GM13977 (cell line): Measurements from ENCODE around the gene HOXB6.

Experiments
- DNase-seq: peaks from one replicate; pipeline ENCODE4 v3.0.0; 2012; ENCODE audit warnings: low spot score
- in situ Hi-C: fragments of 300-500 bp; cut with MboI; formaldehyde crosslinking; loops from one replicate; pipeline ENCODE4 v1.12.0; 2022; ENCODE audit warnings: low sequenced_read_pairs, low pct_unique_long_range_greater_than_20kb, mixed read lengths, inconsistent platforms; ENCODE audit not compliant: unreplicated experiment
- TF ChIP-seq, protein P1 (sequence below): IDR thresholded peaks from 2 replicates; pipeline ENCODE4 v1.5.1; 2012; ENCODE audit warnings: mild to moderate bottlenecking, control low read depth; ENCODE audit not compliant: insufficient read depth; ENCODE audit errors: extremely low read depth, missing control alignments

HOXB6 gene

DNA sequence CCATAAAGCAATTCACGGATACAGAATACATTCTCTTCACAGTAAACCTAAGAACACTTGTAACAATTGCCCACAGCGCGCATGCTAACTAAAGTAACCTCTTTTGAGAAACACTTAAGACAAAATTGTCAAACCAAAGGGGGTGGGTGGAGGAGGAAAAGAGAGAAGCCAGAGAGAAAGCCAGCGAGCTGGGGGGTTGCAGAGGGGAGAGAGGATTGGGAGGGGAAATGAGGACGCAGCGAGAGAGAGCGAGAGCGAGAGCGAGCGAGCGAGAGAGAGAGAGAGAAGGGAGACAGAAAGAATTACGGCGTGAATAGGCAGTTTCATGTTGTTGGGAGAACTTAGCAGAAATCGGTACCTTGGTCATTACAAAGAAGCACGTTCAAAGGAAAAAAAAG is 7.7 kb upstream of the HOXB6 start:
- in situ Hi-C loops: loop anchor here (10.0 kb wide), 1 partner anchor 112 kb away; the partner anchor contains the start of genes HOXB13, PRAC1 and PRAC2
- no peak for DNase-seq
- TF ChIP-seq, protein P1, sequence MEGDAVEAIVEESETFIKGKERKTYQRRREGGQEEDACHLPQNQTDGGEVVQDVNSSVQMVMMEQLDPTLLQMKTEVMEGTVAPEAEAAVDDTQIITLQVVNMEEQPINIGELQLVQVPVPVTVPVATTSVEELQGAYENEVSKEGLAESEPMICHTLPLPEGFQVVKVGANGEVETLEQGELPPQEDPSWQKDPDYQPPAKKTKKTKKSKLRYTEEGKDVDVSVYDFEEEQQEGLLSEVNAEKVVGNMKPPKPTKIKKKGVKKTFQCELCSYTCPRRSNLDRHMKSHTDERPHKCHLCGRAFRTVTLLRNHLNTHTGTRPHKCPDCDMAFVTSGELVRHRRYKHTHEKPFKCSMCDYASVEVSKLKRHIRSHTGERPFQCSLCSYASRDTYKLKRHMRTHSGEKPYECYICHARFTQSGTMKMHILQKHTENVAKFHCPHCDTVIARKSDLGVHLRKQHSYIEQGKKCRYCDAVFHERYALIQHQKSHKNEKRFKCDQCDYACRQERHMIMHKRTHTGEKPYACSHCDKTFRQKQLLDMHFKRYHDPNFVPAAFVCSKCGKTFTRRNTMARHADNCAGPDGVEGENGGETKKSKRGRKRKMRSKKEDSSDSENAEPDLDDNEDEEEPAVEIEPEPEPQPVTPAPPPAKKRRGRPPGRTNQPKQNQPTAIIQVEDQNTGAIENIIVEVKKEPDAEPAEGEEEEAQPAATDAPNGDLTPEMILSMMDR: no peak

DNA sequence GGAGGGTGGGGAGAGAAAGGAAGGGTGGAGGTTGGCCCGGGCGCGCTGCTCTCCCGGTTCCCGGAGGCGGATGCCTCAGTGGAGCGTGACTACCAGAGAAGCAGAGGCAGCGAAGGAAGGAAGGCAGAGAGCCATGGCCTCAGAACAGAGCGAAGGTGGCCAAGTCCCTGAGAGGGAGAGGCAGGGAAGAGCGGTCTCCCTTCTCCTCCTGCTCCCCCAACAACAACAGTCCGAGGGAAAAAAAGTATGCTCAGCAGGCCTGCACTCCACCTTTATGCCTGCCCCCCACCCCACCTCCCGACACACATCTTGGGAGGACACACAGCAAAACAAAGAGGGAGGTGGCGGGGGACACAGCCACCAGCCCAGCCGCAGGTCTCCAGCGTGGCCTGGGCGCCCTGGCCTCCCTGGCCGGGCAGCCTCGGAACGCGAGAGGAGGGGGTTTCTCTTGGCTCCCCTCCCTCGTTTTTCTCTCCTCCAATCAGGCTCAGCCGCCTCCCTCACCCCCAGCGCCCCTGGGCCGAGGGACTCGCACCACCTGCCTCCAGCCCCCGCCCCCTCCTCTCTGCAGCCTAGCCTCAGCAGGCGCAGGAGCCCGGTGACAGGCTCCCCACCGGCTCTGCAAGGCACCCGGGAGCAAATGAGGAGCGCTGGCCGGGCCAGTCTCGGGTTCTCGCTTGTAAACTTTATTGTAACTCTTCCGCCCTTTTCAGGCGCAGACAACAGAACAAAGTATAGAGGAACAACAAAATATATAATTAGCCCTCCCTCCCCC is 7.1 kb upstream of the HOXB6 start:
- in situ Hi-C loops: loop anchor here (10.0 kb wide), 1 partner anchor 113 kb away; the partner anchor contains the start of genes HOXB13, PRAC1 and PRAC2
- DNase-seq: peak; percentile 56

DNA sequence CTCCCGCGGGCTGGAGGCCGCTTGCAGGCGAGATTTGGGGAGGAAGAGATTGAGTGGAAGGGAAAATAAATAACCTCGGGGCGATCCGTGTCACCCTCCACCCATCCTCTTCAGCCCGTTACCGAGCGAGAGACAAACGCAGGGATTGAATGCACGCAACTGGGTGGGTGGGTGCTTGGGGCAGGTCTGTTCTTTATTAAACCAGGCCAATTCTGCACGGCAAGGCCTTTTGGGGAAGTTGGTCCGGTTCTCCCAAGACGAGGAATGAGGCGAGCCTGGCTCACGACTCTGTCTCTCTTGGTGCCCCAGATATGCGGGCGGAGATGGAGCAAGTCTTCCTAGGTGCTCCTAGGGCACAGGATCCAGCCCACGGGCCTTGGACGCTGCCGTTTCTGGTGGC is 6.4 kb upstream of the HOXB6 start:
- in situ Hi-C loops: loop anchor here (10.0 kb wide), 1 partner anchor 114 kb away; the partner anchor contains the start of genes HOXB13, PRAC1 and PRAC2
- TF ChIP-seq, protein P1: no peak
- no peak for DNase-seq

More for the DNA sequence above, 7.1 kb upstream of the HOXB6 start:
- TF ChIP-seq, protein P1: no peak

DNA sequence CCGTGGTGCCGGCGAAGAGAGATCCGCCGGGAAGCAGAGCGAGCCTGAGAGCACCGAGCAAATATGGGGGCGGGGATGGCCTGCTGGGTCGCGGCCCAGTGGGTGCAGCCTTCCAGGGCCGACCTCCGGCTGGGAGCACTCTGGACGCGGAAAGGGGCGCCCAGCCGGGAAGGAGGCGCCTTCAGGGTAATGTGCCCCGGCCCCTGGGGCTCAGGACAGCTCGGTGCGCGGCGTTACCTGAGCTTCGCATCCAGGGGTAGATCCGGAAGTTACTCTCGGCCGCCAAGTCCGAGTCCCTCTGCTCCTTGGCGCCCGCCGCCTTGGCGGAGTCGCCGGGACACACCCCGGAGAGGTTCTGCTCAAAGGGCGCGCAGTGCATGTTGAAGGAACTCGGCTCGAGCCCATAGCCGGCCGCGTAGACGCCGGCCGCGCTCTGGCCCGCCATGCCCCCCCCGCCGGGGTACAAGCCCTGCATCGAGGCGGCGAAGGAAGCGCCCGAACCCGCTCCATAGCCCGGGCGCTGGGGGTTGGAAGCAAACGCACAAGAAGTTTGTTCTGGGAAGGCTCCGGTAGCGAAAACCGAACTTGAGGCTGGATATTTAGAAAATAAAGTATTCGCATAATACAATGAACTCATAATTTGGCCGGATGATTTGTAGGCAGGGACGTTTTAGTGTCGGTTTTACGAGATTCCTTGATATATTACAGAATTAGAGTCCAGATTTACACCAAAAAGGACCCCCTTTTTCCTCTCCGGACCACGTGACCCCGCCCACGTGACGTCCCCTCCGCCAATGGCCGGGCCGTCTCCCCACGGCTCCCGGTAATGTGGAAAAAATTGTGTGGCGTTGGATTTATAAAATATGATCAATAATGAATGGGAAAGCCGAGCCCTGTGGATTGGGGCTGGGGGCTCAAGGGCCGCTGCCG is 5.8 kb upstream of the HOXB6 start, which contains the start of gene HOXB7:
HOXB7 (minus strand) TSS at position 736 of the 930 bp plus-strand sequence; CDS start at position 637, 99 bp downstream.
- in situ Hi-C loops: loop anchor here (10.0 kb wide), 1 partner anchor 114 kb away; the partner anchor contains the start of genes HOXB13, PRAC1 and PRAC2
- TF ChIP-seq, protein P1: no peak
- peak; percentile 89 for DNase-seq

DNA sequence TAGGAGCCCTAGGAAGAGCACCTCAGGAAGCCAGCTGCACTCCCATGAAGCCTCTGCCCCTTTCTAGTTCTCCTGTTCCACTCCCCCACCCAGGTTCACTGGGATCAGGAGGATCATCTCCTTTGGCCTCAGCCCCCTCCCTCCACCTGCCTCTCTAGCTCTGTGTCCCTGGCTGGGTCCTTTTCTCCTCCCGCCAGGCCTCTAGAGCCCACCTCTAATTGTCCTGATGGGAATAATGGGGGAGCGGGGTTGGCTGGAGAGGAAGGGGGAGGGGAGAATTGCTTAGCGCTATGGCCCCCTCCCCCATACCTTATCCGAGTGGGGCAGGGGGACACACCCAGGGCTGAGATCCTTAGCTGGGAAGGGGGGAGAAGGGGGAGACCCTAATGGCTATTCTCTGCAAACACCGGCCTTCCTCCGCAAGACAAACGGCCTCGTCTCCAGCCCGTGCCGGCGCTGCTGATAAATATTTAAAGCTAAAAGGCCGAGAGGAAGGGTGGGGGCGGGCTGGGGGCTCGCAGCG is 5.0 kb upstream of the HOXB6 start:
- DNase-seq: no peak
- TF ChIP-seq, protein P1: no peak
- in situ Hi-C loops: loop anchor here (10.0 kb wide), 1 partner anchor 115 kb away; the partner anchor contains the start of genes HOXB13, PRAC1 and PRAC2

DNA sequence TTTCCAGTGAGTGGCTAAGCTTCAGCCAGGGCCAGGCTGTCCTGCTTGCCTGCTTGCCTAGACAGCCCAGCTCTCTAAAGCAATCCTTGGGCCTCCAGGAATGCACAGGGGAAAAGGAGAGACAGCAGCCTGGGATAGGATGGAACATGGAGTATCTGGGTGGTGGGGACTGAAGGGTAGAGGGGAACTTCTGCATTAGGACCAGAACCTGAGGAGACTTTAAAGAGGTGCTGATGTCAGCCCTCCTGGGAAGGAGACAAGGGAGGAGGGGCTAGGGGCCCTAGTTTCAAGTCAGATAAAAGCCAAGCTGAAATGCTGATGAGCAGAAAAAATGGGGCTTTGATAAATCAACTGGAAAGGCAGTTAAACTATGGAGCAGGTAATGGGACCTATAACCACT is 4.2 kb upstream of the HOXB6 start:
- DNase-seq: no peak
- in situ Hi-C loops: no loop called here
- TF ChIP-seq, protein P1: no peak
